ENCODE results near the gene KRT38.
A peak's percentile ranks its signal among the peaks of the same experiment; 100 is the strongest.

The KRT38 gene

GRCh38 chr17:41440531-41441033 is at the start of gene KRT38:
KRT38 (minus strand) TSS chr17:41440983; CDS start chr17:41440921, 62 bp downstream.
- Histone ChIP-seq H3K4me1 (ENCODE audit: control insufficient read depth, insufficient read depth, low read length) (no peaks in the 10 kb centered on the region), H3K9me3 (ENCODE audit: control insufficient read depth, insufficient read depth, low read length) (no peaks in the 10 kb centered on the region), H3K27ac (ENCODE audit: low read length) (no peak within 1 kb of the TSS), H3K36me3 (ENCODE audit: control insufficient read depth, insufficient read depth, low read length) (no peaks in the 10 kb centered on the region; the same call in 1 of the 2 replicates), H3K4me3 (ENCODE audit: low read length) (no peak within 1 kb of the TSS), H3K27me3 (ENCODE audit: control insufficient read depth, insufficient read depth, low read length) (no peaks in the 10 kb centered on the region)
- DNase-seq (ENCODE audit: low read depth, low spot score) = no peak
- no CpG with 5 or more reads among the region's 10 CpGs for WGBS (ENCODE audit: insufficient coverage, insufficient read length)

- Histone ChIP-seq H3K4me1 (ENCODE audit: control insufficient read depth, insufficient read depth, low read length) (peaks cover 4% of the 10 kb centered on the region; the same call in 1 of the 2 replicates), H3K4me3 (ENCODE audit: low read length) (no peak within 1 kb of the TSS), H3K9me3 (ENCODE audit: control insufficient read depth, insufficient read depth, low read length) (no peaks in the 10 kb centered on the region), H3K27ac (ENCODE audit: low read length) (no peak within 1 kb of the TSS), H3K36me3 (ENCODE audit: control insufficient read depth, insufficient read depth, low read length) (no peaks in the 10 kb centered on the region), H3K27me3 (ENCODE audit: control insufficient read depth, insufficient read depth, low read length) (no peaks in the 10 kb centered on the region)
- DNase-seq (ENCODE audit: low read depth, low spot score) = no peak
- no CpG with 5 or more reads among the region's 12 CpGs for WGBS (ENCODE audit: insufficient coverage, insufficient read length)
Observed at GRCh38 chr17:41489531-41489930, 48.7 kb upstream of the KRT38 start, which contains the start of gene KRT36. KRT36 (minus strand) TSS chr17:41489910; CDS start chr17:41489864, 46 bp downstream.

GRCh38 chr17:41486809-41487530 is 46.2 kb upstream of the KRT38 start:
- Histone ChIP-seq H3K36me3 (ENCODE audit: control insufficient read depth, insufficient read depth, low read length) (no peaks in the 10 kb centered on the region), H3K9me3 (ENCODE audit: control insufficient read depth, insufficient read depth, low read length) (no peaks in the 10 kb centered on the region), H3K27me3 (ENCODE audit: control insufficient read depth, insufficient read depth, low read length) (no peaks in the 10 kb centered on the region), H3K4me3 (ENCODE audit: low read length) (no peak overlapping the region), H3K4me1 (ENCODE audit: control insufficient read depth, insufficient read depth, low read length) (peaks cover 4% of the 10 kb centered on the region; the same call in 1 of the 2 replicates), H3K27ac (ENCODE audit: low read length) (no peak overlapping the region)
- no CpG with 5 or more reads among the region's 29 CpGs for WGBS (ENCODE audit: insufficient coverage, insufficient read length)
- DNase-seq (ENCODE audit: low read depth, low spot score) = peak; percentile 68

GRCh38 chr17:41486316-41486715 is 45.5 kb upstream of the KRT38 start:
- Histone ChIP-seq H3K36me3 (ENCODE audit: control insufficient read depth, insufficient read depth, low read length) (no peaks in the 10 kb centered on the region), H3K4me3 (ENCODE audit: low read length) (no peak overlapping the region), H3K27me3 (ENCODE audit: control insufficient read depth, insufficient read depth, low read length) (no peaks in the 10 kb centered on the region), H3K27ac (ENCODE audit: low read length) (no peak overlapping the region), H3K4me1 (ENCODE audit: control insufficient read depth, insufficient read depth, low read length) (peaks cover 4% of the 10 kb centered on the region; the same call in 1 of the 2 replicates), H3K9me3 (ENCODE audit: control insufficient read depth, insufficient read depth, low read length) (no peaks in the 10 kb centered on the region)
- WGBS (ENCODE audit: insufficient coverage, insufficient read length) = no CpG with 5 or more reads among the region's 13 CpGs
- no peak for DNase-seq (ENCODE audit: low read depth, low spot score)

GRCh38 chr17:41484920-41485904 is 44.4 kb upstream of the KRT38 start:
- no peak overlapping the region for H3K27ac ChIP-seq (ENCODE audit: low read length)
- H3K36me3 ChIP-seq (ENCODE audit: control insufficient read depth, insufficient read depth, low read length) = no peaks in the 10 kb centered on the region
- peaks cover 4% of the 10 kb centered on the region; the same call in 1 of the 2 replicates for H3K4me1 ChIP-seq (ENCODE audit: control insufficient read depth, insufficient read depth, low read length)
- H3K27me3 ChIP-seq (ENCODE audit: control insufficient read depth, insufficient read depth, low read length) = no peaks in the 10 kb centered on the region
- DNase-seq (ENCODE audit: low read depth, low spot score) = no peak
- no peaks in the 10 kb centered on the region for H3K9me3 ChIP-seq (ENCODE audit: control insufficient read depth, insufficient read depth, low read length)
- no peak overlapping the region for H3K4me3 ChIP-seq (ENCODE audit: low read length)
- WGBS (ENCODE audit: insufficient coverage, insufficient read length) = no CpG with 5 or more reads among the region's 8 CpGs

GRCh38 chr17:41483991-41484826 is 43.4 kb upstream of the KRT38 start:
- no peak overlapping the region for H3K27ac ChIP-seq (ENCODE audit: low read length)
- H3K36me3 ChIP-seq (ENCODE audit: control insufficient read depth, insufficient read depth, low read length) = no peaks in the 10 kb centered on the region
- no peaks in the 10 kb centered on the region for H3K9me3 ChIP-seq (ENCODE audit: control insufficient read depth, insufficient read depth, low read length)
- no peaks in the 10 kb centered on the region for H3K27me3 ChIP-seq (ENCODE audit: control insufficient read depth, insufficient read depth, low read length)
- no peak overlapping the region for H3K4me3 ChIP-seq (ENCODE audit: low read length)
- no peak for DNase-seq (ENCODE audit: low read depth, low spot score)
- no CpG with 5 or more reads among the region's 7 CpGs for WGBS (ENCODE audit: insufficient coverage, insufficient read length)
- H3K4me1 ChIP-seq (ENCODE audit: control insufficient read depth, insufficient read depth, low read length) = peaks cover 4% of the 10 kb centered on the region; the same call in 1 of the 2 replicates

- no CpG with 5 or more reads among the region's 9 CpGs for WGBS (ENCODE audit: insufficient coverage, insufficient read length)
- no peak overlapping the region for H3K27ac ChIP-seq (ENCODE audit: low read length)
- no peaks in the 10 kb centered on the region for H3K9me3 ChIP-seq (ENCODE audit: control insufficient read depth, insufficient read depth, low read length)
- H3K27me3 ChIP-seq (ENCODE audit: control insufficient read depth, insufficient read depth, low read length) = no peaks in the 10 kb centered on the region
- H3K4me3 ChIP-seq (ENCODE audit: low read length) = no peak overlapping the region
- no peaks in the 10 kb centered on the region for H3K36me3 ChIP-seq (ENCODE audit: control insufficient read depth, insufficient read depth, low read length)
- no peak for DNase-seq (ENCODE audit: low read depth, low spot score)
- H3K4me1 ChIP-seq (ENCODE audit: control insufficient read depth, insufficient read depth, low read length) = peaks cover 4% of the 10 kb centered on the region; the same call in 1 of the 2 replicates
Observed at GRCh38 chr17:41483531-41483930, 42.7 kb upstream of the KRT38 start.

- H3K4me3 ChIP-seq (ENCODE audit: low read length) = no peak within 1 kb of the TSS
- H3K36me3 ChIP-seq (ENCODE audit: control insufficient read depth, insufficient read depth, low read length) = no peaks in the 10 kb centered on the region
- no peaks in the 10 kb centered on the region; the same call in 1 of the 2 replicates for H3K4me1 ChIP-seq (ENCODE audit: control insufficient read depth, insufficient read depth, low read length)
- H3K9me3 ChIP-seq (ENCODE audit: control insufficient read depth, insufficient read depth, low read length) = no peaks in the 10 kb centered on the region
- DNase-seq (ENCODE audit: low read depth, low spot score) = no peak
- WGBS (ENCODE audit: insufficient coverage, insufficient read length) = no CpG with 5 or more reads among the region's 2 CpGs
- no peak within 1 kb of the TSS for H3K27ac ChIP-seq (ENCODE audit: low read length)
- H3K27me3 ChIP-seq (ENCODE audit: control insufficient read depth, insufficient read depth, low read length) = no peaks in the 10 kb centered on the region
Observed at GRCh38 chr17:41481036-41481435, 40.3 kb upstream of the KRT38 start, which contains the start of gene KRT35. KRT35 (minus strand) TSS chr17:41481151; CDS start chr17:41481097, 54 bp downstream.

GRCh38 chr17:41480581-41480980 is 39.8 kb upstream of the KRT38 start:
- Histone ChIP-seq H3K27me3 (ENCODE audit: control insufficient read depth, insufficient read depth, low read length) (no peaks in the 10 kb centered on the region), H3K27ac (ENCODE audit: low read length) (no peak overlapping the region), H3K9me3 (ENCODE audit: control insufficient read depth, insufficient read depth, low read length) (no peaks in the 10 kb centered on the region), H3K4me3 (ENCODE audit: low read length) (no peak overlapping the region), H3K4me1 (ENCODE audit: control insufficient read depth, insufficient read depth, low read length) (no peaks in the 10 kb centered on the region; the same call in 1 of the 2 replicates), H3K36me3 (ENCODE audit: control insufficient read depth, insufficient read depth, low read length) (no peaks in the 10 kb centered on the region)
- WGBS (ENCODE audit: insufficient coverage, insufficient read length) = no CpG with 5 or more reads among the region's 10 CpGs
- no peak for DNase-seq (ENCODE audit: low read depth, low spot score)

Measured in iPS DF 6.9 (cell line).